ENCODE data around the gene OPN5. TPM values are rescaled to one million over a fixed set of nuclear protein-coding genes. Genes with fewer than 3 reads are reported as not detected.

OPN5 gene
- total RNA-seq, 1 experiment from 2014 or later, result not detected

DNA sequence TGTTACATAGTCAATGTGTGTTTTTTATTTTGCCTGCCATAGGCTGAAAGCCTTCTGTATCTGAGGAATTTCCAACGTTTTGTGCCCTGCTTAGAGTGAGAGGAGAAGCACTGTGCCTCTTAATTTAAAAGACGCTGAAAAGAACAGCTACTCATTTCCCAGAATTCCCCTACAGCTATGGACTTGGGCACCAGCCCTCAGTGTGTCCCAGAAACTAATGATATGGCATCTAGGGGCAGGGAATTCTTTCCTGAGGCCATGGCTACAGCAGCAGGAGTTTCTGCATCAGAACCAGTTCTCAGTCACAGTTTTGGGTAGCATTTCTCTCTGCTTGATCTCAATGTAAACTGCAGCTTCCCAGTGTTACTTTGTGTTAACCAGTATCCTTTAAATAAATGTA is 20.2 kb downstream of the OPN5 start:
- H3K4me3 ChIP-seq (ENCODE audit: low read length), result no peak overlapping the region
- H3K9me2 ChIP-seq (replicated peaks; ENCODE audit: low read length), result no peaks in the 10 kb centered on the region
- TF ChIP-seq EZH2phosphoT487 (IDR thresholded peaks at IDR 0.05; ENCODE audit: borderline replicate concordance, low read length) (no peak), CTCF (conservative IDR thresholded peaks at IDR 0.05; ENCODE audit: low read depth, low read length) (no peak), EZH2 (IDR thresholded peaks at IDR 0.05; ENCODE audit: low read length, unreplicated experiment) (no peak)
- H3K27ac ChIP-seq (ENCODE audit: low read length), result no peak overlapping the region
- H3K9ac ChIP-seq (ENCODE audit: low read length), result no peak overlapping the region
- no peaks in the 10 kb centered on the region for H3F3A ChIP-seq (ENCODE audit: low read length, unreplicated experiment)
- ChIA-PET CTCF (no interaction called here), POLR2A (ENCODE audit: unreplicated experiment) (no interaction called here)
- DNase-seq (no peak), ATAC-seq (no peak)
- no TSS peak for BruUV-seq (replicated peaks)
- intact Hi-C loops (cut with micrococcal nuclease), result no loop called here
- H3K4me2 ChIP-seq (ENCODE audit: low read length), result no peak overlapping the region
- H3K4me1 ChIP-seq (ENCODE audit: insufficient read depth, low read length), result no peaks in the 10 kb centered on the region; the same call in 1 of the 2 replicates
- no peaks in the 10 kb centered on the region for H3K79me2 ChIP-seq (ENCODE audit: low read length)
- H2AFZ ChIP-seq (ENCODE audit: low read length), result no peak overlapping the region
- H3K36me3 ChIP-seq (ENCODE audit: low read depth, low read length), result no peaks in the 10 kb centered on the region
- no peaks in the 10 kb centered on the region for H3K9me3 ChIP-seq (ENCODE audit: low read length)
- H3K27me3 ChIP-seq (ENCODE audit: low read length), result no peaks in the 10 kb centered on the region
- H4K20me1 ChIP-seq (ENCODE audit: low read length), result no peaks in the 10 kb centered on the region

- H4K20me1 ChIP-seq (ENCODE audit: low read length), result no peaks in the 10 kb centered on the region
- H3K79me2 ChIP-seq (ENCODE audit: low read length), result no peaks in the 10 kb centered on the region
- H3K9me3 ChIP-seq (ENCODE audit: low read length), result no peaks in the 10 kb centered on the region
- no peak overlapping the region for H3K4me2 ChIP-seq (ENCODE audit: low read length)
- ChIA-PET POLR2A (ENCODE audit: unreplicated experiment) (no interaction called here), CTCF (no interaction called here)
- H3K27me3 ChIP-seq (ENCODE audit: low read length), result no peaks in the 10 kb centered on the region
- no TSS peak for BruUV-seq (replicated peaks)
- DNase-seq, result no peak
- ATAC-seq, result no peak
- H3K27ac ChIP-seq (ENCODE audit: low read length), result no peak overlapping the region
- no peaks in the 10 kb centered on the region for H3K9me2 ChIP-seq (replicated peaks; ENCODE audit: low read length)
- intact Hi-C loops (cut with micrococcal nuclease), result no loop called here
- H3F3A ChIP-seq (ENCODE audit: low read length, unreplicated experiment), result no peaks in the 10 kb centered on the region
- H3K9ac ChIP-seq (ENCODE audit: low read length), result no peak overlapping the region
- no peaks in the 10 kb centered on the region for H3K4me1 ChIP-seq (ENCODE audit: insufficient read depth, low read length)
- H3K36me3 ChIP-seq (ENCODE audit: low read depth, low read length), result no peaks in the 10 kb centered on the region
- TF ChIP-seq CTCF (conservative IDR thresholded peaks at IDR 0.05; ENCODE audit: low read depth, low read length) (no peak), EZH2phosphoT487 (IDR thresholded peaks at IDR 0.05; ENCODE audit: borderline replicate concordance, low read length) (no peak), EZH2 (IDR thresholded peaks at IDR 0.05; ENCODE audit: low read length, unreplicated experiment) (no peak)
- H2AFZ ChIP-seq (ENCODE audit: low read length), result no peak overlapping the region
- H3K4me3 ChIP-seq (ENCODE audit: low read length), result no peak overlapping the region
Observed at GRCh38 chr6:47804821-47805220, 23.0 kb downstream of the OPN5 start.

DNA sequence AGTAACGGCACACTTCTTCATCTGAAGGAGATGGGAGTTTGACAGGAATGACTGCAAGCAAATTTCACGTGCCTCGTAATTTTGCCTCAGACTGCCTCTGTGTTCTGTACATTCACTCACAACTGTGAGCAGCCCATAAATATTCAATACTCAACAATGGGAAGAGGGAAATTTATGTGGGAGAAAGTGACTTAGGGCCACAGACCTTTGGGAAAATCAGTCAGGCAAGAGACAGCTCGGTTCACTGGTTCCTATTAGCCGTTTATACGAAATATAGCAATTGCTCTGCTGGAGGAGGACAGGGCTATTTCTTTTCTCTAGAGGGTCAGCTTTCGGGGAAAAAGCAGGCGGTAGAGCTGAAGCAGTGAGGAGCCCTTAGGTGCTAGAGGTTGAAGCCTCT is 28.0 kb downstream of the OPN5 start:
- H3K36me3 ChIP-seq (ENCODE audit: low read depth, low read length), result no peaks in the 10 kb centered on the region
- H3K79me2 ChIP-seq (ENCODE audit: low read length), result no peaks in the 10 kb centered on the region
- no peak overlapping the region for H3K9ac ChIP-seq (ENCODE audit: low read length)
- H3K4me2 ChIP-seq (ENCODE audit: low read length), result no peak overlapping the region
- no peaks in the 10 kb centered on the region for H3K9me2 ChIP-seq (replicated peaks; ENCODE audit: low read length)
- ATAC-seq (no peak), DNase-seq (no peak)
- H2AFZ ChIP-seq (ENCODE audit: low read length), result no peak overlapping the region
- ChIA-PET CTCF (no interaction called here), POLR2A (ENCODE audit: unreplicated experiment) (no interaction called here)
- H3K4me3 ChIP-seq (ENCODE audit: low read length), result no peak overlapping the region
- TF ChIP-seq CTCF (conservative IDR thresholded peaks at IDR 0.05; ENCODE audit: low read depth, low read length) (no peak), EZH2 (IDR thresholded peaks at IDR 0.05; ENCODE audit: low read length, unreplicated experiment) (no peak), EZH2phosphoT487 (IDR thresholded peaks at IDR 0.05; ENCODE audit: borderline replicate concordance, low read length) (no peak)
- H4K20me1 ChIP-seq (ENCODE audit: low read length), result no peaks in the 10 kb centered on the region
- no peaks in the 10 kb centered on the region for H3K4me1 ChIP-seq (ENCODE audit: insufficient read depth, low read length)
- BruUV-seq (replicated peaks), result no TSS peak
- no peaks in the 10 kb centered on the region for H3K9me3 ChIP-seq (ENCODE audit: low read length)
- intact Hi-C loops (cut with micrococcal nuclease), result no loop called here
- no peaks in the 10 kb centered on the region for H3K27me3 ChIP-seq (ENCODE audit: low read length)
- H3K27ac ChIP-seq (ENCODE audit: low read length), result no peak overlapping the region
- H3F3A ChIP-seq (ENCODE audit: low read length, unreplicated experiment), result no peaks in the 10 kb centered on the region

Data from PC-3 (cell line).